ENCODE measurements around the gene GMDS.

The GMDS gene

DNA sequence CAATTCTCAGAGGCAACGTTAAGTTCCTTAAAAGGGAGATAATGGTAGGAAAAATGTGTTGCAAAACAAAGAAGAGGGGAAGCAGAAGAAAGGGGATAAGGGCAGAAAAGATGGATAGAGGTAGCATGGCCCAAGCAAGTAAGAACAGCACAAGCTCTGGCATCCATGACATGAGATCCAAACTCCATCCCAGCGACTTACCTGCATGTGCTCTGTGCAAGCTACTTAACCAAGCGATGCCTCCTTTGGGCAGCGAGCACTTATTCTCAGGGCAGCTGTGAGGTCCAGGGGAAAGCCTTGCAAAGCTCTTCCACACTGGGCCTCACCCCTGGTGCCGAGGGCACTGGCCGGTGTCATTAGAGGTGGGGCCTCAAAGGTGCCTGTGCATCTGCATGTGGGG is 340.5 kb downstream of the GMDS start:
- no peak for DNase-seq

DNA sequence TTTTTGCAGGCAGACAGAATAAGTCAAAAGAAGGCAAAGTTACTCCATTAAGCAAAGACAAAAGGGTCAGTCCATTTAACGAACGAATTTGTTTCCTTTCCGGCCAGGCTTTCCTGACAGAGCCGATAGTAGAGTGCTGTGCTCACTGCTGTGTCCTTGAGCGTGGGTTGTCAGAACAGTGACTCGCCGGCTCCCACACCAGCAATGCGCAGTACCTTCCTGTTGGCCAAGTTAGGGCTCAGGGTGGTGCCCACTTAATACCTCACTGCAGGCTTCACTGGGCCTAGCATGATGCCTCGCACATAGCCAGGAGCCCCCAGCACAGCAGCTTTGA is 341.0 kb downstream of the GMDS start:
- no peak for DNase-seq

DNA sequence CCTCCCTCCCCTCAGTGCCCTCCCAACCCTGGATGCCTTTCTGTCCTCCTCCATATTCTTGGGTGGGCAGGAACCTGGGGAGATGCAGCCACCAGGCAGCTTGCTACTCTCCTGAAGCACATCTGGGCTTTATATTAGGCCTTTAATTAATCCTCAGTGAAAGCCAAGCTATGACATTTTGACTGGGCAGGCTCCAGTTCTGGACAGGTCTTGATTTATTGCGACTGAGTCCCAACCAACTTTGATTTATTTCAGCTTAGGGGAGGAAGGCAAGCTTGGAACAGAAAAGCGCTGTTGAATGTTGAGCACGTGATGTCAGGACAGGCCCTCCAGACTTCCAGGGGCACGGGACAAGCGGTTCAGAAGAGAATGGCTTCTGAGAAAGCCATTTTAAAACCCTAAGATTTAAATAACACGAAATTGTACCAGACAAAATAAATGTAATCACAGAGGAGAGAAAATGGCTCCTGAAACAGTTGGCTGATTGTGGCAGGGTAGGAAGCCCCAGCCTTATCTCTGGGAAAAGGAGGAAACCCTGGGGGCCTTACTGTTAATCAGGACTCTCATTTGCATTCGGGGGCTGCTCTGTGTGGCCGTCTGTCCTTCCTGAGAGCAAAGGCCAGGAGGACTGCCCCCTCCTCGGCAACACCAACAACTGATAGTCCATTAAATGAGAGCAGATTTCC is 341.5 kb downstream of the GMDS start:
- no peak for DNase-seq

DNA sequence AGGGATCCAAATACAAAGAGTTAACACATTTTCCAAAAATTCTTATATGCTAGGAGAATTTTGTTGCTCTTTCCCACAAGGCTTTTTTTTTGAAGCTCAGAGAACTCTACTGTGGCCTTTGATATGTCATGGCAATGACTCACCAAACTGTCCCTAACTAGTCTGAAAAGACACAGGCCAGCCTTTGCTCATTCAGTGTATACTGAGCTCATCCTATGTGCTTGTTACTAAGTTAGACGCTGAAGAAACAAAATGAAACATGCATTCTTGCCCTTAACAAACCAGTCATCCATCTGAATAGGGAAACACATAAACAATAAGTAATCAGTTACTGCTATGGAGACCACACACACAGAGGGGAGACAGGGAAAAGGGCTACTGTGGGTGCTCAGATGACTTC is 343.8 kb downstream of the GMDS start:
- no peak for DNase-seq

DNA sequence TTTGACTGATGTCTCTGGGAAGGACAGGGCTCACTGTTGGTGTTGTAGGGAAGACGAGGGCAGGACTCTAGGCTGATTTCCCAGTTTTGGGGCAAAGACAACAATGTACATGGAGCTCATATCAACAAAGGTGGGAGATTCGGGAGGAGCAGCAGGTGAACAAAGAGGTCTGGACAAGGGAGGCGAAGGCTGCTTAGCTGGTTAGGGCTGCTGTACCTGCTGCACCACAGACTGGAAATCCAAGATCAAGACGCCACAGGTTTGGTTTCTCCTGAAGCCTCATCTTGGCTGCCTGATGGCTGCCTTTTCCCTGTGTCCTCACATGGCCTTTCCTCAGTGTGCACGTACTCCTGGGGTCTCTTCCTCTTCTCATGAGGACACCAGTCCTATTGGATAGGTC is 348.5 kb downstream of the GMDS start:
- no peak for DNase-seq

DNA sequence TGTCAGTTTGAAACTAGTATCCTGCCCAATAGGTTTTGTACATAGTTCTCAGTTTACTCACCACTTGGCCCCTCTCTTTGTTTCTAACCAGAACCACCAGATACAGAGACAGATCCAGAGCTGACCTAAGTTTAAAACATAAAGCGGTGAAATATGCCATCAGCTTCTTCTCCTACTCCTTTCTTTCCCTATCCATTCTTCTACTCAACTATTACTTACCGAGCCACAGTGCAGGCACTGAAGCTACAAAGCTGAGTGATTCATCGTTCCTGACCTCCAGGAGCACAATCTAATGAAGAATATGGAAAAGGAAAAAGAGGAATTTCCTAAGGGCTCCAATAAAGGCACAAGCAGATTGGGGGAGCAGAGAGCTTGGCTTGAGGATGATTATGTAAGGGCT is 349.7 kb downstream of the GMDS start:
- no peak for DNase-seq

DNA sequence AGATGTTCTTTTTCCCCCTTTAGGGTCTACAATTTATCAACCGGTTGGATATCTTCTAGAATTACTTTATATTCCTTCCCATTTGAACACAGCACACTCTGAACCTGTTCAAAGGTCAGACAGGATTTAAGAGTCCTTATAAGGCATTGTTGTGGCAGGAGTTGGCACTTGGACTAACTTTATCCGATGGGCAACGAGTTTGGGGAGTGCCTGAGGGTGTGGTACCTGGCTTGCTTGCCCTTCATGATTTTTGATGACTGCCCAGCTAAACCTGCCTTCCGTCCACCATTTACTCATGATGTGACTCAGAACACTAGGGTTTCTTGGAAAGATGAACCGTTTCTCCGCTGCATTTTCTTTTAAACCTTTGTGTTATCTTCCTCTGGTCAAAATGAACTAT is 350.5 kb downstream of the GMDS start:
- DNase-seq = no peak

DNA sequence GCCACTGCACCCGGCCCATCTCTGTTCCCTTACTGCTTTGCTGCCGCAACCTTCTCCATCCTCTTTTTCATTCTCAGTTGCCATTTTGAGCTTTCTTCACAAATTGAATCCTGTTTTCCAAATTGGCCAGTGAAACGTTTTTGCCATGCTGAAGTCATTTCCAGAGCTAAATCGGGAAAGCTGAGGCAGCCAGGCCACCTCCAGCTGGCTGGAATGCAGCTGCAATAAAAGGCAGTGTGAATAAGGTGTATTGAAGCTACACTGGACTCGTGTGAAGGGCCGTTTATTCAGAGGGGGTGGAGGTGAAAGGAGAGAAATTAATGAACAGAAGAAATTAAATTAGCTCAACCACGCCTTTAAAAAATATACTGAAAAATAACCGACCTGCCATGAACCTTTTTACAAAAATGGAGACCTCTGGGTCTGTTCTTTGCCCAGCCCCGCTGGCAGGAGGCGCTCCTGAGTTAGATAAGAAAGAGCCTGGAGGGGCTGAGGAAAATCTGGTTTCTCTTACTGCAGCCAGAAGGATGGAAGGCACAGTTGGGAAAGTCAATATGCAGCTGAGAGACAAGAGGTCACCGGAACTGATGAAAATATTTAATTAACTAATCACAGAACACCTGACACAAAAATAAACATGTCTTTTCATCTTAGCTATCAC is 351.8 kb downstream of the GMDS start:
- DNase-seq = no peak

DNA sequence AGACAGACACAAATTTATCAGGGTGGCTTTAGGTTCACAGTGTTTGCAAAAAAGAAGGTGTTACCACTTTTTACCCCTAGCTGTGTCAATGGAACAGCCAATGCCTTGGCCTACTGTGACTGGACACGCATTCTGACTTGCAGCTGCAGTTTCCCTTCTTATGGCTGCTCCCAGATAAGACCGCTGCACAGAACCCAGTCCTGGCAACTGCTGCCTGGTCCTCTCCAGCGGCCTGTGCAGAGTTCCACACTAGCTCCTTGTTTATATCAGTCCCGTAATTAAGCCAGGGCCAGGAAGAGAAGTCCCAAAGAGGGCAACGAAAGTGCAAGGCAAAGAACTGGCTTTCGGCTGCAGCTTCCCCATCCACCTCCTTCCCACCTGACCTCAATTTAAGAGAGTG is 352.7 kb downstream of the GMDS start:
- DNase-seq = no peak

DNA sequence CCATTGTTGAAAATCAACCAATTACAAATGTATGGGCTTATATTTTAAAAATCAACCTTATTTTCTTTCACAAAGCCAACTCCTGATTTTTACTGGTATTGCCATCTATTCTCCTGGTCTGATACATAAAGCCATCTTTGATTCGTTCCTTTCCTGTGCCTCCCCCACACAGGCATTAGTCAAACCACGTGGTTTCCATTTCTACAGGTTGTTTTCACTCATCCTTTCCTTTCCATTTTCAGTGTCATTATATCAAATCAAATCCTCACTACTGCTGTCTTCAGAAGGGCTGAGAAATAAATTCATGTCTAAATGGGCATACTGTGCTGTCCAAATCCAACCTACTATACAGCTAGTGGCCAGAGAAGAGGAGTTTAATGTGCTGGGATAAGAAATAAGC is 354.4 kb downstream of the GMDS start:
- DNase-seq = no peak

DNA sequence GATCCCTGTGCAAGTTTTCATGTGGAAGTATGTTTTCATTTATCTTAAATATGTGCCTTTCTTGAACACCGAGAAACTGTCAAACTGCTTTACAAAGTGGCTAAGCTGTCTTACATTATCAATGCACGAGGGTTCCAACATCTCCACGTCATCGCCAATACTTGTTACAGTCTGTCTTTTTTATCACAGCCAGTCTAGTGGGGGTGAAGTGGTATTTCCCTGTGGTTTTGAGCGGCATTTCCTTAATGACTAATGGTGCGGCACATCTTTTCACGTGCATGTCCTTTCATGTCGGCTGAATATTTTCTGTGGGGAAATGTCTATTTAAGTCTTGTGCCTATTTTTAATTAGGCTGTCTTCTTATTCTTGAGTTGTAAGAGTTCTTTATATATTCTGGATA is 355.3 kb downstream of the GMDS start:
- DNase-seq = no peak

DNA sequence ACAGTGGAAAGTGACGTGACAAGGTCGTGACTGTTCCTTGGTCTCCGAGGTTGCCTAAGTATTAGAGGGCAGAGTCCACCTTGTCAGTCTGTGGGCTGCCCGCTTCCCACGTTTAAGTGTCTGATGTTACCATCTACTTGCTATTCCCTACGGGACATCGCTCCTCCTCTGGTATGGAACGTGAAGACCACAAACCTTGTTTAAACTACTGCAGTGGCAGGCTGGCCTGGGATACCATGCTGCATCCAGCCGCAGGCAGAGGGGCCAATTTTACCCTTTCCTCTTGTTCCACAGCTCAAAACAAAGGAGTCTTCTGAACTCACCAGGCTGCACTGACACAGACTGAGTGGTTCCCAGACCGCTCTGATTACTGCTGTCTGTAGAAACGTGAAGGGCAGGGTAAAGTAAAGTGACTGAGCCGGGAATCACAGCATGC is 359.8 kb downstream of the GMDS start:
- DNase-seq = no peak

DNA sequence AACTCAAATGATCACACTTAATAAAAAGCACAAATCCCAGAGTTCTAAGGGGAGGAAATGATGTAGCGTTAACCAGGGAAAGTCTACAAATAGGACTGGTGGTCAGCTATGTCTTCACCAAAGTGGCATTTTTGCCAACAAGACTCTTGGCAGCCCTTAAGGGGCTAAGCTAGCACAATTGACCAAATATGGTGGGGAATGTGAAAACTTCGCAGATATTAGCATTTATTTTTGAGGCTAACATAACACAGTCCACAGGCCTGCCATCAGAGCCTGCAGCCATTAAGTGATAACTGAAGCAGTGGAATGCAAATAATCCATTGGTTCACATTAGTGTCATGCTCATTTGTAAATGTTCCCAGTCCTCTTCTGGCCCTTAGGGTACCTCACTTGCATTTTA is 361.1 kb downstream of the GMDS start:
- DNase-seq = no peak

DNA sequence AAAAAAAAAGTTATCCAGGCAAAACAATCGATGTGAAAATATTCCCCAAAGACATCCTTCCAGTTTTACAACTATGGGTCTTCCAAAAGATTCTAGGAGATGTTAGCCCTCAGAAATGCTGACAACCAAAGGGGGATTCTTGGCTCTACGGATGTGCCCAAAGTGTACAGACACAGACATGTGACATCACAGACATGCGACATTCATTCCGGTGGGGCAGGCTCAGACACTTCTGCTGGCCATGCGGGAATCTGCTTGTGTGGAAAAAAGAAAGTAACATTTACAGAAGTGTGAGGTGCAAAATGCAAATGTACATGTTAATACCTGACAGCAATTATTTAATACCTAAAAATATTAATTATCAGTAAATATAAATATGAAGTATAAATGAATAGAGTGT is 367.1 kb downstream of the GMDS start:
- no peak for DNase-seq

DNA sequence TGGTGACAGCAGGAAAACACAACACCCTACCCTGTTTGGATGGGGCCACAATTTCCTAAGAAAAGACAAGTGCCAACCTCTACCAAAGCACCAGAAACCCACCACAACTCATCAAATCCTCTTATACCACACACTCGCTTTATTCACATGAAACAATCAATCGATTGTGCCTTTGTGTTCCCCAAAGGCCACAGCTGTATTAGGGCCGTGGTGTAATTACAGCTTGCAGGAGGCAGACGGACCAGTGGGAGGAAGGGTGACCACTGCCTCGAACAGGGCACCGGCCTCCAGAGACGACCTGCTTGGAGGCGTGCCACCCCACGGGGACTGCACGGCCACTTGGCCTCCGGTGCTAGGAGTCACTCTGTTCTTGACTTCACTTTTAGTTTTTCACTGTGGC is 371.6 kb downstream of the GMDS start:
- DNase-seq = peak in 25 of 56 donors; percentile 8 to 64 (median 35)

DNA sequence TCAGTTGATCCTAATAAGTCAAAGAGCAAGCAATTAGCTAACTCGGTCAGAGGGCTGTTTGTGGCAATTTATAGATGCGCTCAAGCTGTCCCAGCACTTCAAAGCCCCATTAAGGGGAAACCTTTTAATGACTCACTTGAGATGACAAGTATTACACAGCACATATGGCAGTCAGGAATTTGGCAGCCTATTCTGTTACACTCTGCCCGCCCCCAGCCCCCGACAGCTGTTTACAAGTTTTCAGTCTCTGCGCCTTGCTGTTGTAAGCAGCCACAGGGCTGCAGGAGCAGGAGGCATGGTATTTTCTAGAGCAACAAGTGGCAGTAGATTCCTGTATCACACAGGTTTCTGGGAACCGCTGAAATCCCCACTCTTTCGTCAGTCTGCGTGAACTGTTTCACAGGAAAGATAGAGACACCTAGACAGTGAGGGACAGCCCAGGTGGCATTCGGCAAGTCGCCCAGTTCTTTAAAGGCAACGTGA is 372.7 kb downstream of the GMDS start:
- peak in 15 of 56 donors; percentile 5 to 57 (median 24) for DNase-seq

DNA sequence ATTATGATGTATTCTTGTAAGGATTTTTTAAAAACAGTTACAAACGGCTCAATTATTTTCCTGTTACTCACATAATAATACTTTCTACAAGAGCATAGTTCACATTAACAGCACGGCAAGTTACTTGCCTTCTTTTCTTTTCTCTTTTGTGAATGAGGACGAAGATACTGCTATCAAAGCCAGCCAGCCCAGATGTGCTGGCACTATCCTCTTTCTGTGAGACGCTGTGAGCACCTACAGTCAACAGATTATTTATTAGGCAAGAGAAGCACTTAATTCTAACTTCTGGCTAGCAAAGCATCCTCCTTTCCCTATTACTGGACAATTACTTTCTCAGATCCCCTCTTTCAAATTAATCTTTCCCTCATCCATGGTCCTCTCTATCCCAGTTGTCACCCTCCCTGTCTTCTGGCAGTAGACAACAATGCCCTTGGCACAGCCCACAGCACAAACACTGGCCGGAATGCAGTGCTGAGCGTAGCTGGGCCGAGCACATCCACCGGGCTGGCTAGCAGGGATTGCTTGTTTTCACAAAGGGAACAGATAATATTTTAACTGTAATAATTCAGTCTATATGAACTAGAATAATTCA is 373.6 kb downstream of the GMDS start:
- DNase-seq = peak in 36 of 56 donors; percentile 2 to 71 (median 35)

DNA sequence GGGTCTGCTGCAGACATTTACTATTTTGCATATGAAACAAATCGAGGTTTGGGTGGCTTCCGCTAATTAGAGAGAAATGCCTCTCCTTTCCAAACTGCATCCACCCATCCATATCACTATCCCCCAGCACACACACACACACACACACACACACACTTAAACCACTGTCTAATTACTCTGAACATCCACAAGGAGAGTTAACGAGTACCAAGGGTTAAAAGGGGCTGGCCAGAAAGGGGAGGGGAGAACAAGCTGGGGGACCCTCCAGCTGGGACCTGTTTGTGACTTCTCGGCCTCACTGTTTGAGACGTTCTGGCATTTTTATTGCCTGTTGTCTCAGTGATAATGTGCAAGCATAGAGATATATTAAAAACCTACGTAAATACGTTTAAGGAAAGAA is 374.5 kb downstream of the GMDS start:
- no peak for DNase-seq

DNA sequence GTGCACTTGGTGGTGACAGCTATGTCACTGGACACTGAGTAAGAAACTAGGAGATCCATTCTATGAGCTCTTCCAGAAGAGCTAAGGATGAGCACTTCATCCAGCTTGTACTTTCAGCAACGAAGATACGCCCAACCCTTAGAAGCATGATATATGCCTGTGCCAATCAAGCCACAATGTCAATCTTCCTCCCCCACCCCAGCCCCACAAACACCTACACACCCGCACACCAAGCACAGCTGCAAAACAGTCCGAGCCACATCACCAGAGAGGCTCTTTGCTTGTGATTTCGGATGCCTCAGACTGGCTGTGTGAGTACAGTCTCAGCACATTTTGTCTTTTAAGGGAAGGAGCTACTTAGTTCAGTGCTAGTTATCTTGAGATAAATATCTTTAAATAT is 375.2 kb downstream of the GMDS start:
- no peak for DNase-seq

DNA sequence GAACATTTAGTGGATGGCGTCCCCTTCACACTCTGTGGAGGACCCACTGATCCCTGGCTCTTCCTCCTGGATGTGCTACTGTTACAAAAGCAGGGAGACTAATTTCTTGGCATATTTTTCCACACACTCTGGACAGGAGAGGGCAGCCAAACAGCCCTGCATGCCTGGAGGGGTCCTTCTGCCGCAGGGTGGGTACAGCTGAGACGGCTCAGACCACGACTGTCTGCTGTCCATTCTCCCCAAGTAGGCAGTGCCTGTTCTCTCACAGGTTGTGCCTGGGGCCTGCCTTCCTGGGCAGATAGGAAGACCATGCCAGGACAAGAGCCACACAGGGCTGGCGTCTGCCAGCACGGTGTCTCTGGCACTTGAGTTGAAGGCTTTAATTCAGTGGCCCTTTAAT is 375.6 kb downstream of the GMDS start:
- no peak for DNase-seq

DNA sequence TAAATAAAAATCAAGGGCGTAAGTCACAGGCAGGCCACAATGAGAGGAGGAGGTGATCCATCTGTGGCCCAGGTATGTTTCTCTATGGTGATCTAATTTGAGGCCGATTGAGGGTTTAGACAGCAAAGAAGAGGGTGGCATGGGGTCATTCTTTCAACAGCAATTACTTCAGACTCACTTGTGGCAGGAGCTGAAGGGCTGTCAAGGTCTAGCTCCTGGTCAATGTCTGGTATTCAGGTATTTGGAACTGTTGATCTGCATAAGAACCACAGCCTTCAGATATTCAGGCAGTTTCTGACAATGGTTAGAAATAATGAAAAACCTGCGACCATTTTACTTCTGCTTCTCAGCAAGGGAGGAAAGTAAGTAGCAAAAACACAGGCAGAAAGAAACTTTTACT is 376.1 kb downstream of the GMDS start:
- no peak for DNase-seq

DNA sequence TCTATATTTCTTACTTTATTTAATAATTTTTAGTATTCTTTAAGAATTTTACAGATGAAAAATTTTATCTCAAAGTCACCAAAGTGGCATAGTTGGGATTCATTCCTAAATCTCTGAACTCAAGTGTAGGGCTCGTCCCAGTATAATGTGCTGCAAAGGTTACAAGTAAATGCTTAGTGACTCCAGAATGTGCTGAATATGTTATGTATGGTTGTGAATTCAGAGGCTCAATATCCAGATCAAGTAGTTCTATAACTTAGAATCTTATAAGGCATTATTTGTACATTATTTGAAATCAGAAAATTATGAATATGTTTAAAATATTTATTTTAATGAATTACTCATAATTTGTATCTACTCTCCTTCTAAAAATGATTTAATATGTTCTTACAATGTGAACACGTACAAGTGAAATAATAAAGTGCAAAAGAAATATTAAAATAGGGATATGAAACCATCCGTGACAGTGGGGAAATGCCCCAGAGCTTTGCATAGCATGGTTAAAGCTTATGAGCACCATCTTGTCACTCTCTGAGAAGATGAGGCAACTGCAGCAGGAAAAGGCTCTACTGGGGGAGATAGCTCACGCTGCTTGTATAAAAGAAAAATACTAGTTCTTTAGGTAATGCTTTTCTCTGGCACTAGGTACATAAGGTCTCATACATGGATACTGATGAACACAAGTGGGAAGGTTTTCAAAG is 376.7 kb downstream of the GMDS start:
- DNase-seq = no peak

Measured in amygdala (tissue), 56 donors.